ENCODE data around the gene JAZF1. TPM values are rescaled to one million over a fixed set of nuclear protein-coding genes. Genes with fewer than 3 reads are reported as not detected.

Gene JAZF1
- total and polyA plus RNA-seq, 12 donors: 6.9 to 42.3 (median 30.0) TPM

DNA sequence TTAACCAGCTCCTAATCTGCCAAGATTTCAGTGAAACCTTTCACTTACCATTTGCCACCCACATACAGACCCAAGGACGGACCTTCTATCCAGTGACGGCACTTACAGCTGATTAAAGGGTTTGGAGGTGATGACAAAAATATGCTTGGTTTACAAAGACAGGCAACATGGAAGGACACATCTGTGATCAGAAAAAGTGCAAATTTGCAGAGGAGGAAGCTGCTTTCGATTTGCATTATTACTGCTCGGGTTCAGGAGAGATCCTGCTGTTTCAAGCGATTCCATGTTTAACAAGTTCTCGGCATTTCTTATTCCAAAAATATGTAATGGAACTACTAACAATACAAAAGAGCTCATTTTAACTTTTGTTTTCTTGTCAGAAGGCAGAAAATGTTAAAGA is 109.0 kb downstream of the JAZF1 start:
- Histone ChIP-seq H3K4me1 (peaks cover 0 to 46% (median 14%) of the 10 kb centered on the region in 9 donors), H3K36me3 (no peaks in the 10 kb centered on the region), H3K9me3 (no peaks in the 10 kb centered on the region), H3K4me3 (no peak overlapping the region), H3K27ac (no peak overlapping the region), H3K27me3 (no peaks in the 10 kb centered on the region)
- whole genome bisulfite sequencing, 2 donors: 94 to 95% methylated on average over 6 of the region's 6 CpGs
- TF ChIP-seq, protein P1, sequence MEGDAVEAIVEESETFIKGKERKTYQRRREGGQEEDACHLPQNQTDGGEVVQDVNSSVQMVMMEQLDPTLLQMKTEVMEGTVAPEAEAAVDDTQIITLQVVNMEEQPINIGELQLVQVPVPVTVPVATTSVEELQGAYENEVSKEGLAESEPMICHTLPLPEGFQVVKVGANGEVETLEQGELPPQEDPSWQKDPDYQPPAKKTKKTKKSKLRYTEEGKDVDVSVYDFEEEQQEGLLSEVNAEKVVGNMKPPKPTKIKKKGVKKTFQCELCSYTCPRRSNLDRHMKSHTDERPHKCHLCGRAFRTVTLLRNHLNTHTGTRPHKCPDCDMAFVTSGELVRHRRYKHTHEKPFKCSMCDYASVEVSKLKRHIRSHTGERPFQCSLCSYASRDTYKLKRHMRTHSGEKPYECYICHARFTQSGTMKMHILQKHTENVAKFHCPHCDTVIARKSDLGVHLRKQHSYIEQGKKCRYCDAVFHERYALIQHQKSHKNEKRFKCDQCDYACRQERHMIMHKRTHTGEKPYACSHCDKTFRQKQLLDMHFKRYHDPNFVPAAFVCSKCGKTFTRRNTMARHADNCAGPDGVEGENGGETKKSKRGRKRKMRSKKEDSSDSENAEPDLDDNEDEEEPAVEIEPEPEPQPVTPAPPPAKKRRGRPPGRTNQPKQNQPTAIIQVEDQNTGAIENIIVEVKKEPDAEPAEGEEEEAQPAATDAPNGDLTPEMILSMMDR (IDR thresholded peaks at IDR 0.05): no peak
- ATAC-seq (no peak), DNase-seq (no peak)
- intact Hi-C loops (cut with DNase I): loop anchor here in 1 of 10 donors (5.0 kb wide), 1 partner anchor 874 kb away; no protein-coding TSS in a partner anchor

DNA sequence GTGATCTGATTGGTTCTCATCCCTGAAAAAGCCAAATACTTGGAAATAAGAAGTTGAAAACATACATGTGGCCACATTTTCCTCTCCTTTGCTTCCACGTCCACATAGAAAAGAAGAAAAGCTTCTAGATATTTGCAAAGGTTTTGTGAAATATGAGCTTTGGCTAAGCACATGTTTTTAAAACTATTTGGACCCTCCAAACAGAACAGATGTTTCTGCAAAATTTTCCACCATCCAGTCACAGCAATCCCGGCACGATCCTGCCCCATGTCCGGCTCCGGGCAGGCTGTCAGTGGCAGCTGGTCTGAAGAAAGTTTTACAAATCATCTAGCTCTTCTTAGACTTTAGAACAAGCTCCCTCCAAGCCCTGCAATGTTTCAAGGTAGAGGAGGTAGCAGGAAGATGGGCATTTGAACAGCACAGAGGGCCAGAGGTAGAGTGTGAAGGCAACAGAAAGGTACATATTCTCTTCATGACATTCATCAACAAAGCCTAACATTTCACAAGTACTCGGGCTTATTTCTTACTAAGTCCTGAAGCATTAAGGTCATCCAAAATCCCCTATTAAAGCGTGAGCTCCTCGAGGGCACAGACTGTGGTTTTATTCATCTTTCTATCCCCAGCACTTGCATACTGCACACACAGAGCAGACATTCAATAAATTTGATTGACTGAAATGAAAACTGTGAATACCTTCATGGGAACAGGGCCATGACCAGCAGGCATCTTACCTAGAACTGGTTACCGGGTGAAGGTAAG is 110.1 kb downstream of the JAZF1 start:
- peak overlapping the region in 4 of 10 donors; percentile 18 to 43 (median 26) for H3K27ac ChIP-seq
- peak in 4 of 8 donors; percentile 16 to 59 (median 29) for ATAC-seq

DNA sequence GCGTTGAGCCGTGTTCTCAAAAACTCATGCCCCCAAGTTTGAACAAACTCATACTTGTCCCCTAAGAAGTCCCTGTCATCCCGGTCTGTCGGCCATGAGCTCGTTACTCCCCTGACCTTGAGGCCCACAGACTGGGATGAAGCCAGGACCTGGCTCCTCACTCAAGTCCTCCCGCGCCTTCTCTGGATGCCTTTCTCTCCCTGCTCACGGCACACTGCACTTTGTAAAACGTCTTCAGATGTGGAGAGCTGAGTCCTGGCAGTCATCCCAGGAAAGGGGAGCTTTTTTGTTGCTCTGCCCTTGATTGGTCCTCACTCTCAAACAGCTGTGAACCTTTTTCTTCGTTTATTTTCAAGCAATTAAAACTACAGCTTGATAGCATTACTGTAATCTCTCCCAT is 110.8 kb downstream of the JAZF1 start:
- intact Hi-C loops (cut with DNase I): loop anchor here in 1 of 10 donors (5.0 kb wide), 1 partner anchor 873 kb away; no protein-coding TSS in a partner anchor
- Histone ChIP-seq H3K27ac (peak overlapping the region in 5 of 10 donors; percentile 18 to 43 (median 30)), H3K9me3 (no peaks in the 10 kb centered on the region), H3K27me3 (no peaks in the 10 kb centered on the region), H3K4me3 (no peak overlapping the region), H3K4me1 (peaks cover 0 to 39% (median 16%) of the 10 kb centered on the region in 9 donors), H3K36me3 (no peaks in the 10 kb centered on the region)
- ATAC-seq: peak; percentile 42 to 78 (median 72)
- 28 to 42% methylated on average over 10 of the region's 10 CpGs for WGBS, 2 donors
- DNase-seq: peak; percentile 31 to 50
- TF ChIP-seq, protein P1 (IDR thresholded peaks at IDR 0.05): no peak

More for the DNA sequence above, 110.1 kb downstream of the JAZF1 start:
- Histone ChIP-seq H3K4me1 (peaks cover 0 to 36% (median 14%) of the 10 kb centered on the region in 9 donors), H3K4me3 (no peak overlapping the region), H3K27me3 (no peaks in the 10 kb centered on the region), H3K9me3 (no peaks in the 10 kb centered on the region), H3K36me3 (no peaks in the 10 kb centered on the region)
- 78 to 79% methylated on average over 9 of the region's 9 CpGs for WGBS, 2 donors
- no peak for DNase-seq
- TF ChIP-seq, protein P1 (IDR thresholded peaks at IDR 0.05): no peak
- intact Hi-C loops (cut with DNase I): loop anchor here in 1 of 10 donors (5.0 kb wide), 1 partner anchor 873 kb away; no protein-coding TSS in a partner anchor

DNA sequence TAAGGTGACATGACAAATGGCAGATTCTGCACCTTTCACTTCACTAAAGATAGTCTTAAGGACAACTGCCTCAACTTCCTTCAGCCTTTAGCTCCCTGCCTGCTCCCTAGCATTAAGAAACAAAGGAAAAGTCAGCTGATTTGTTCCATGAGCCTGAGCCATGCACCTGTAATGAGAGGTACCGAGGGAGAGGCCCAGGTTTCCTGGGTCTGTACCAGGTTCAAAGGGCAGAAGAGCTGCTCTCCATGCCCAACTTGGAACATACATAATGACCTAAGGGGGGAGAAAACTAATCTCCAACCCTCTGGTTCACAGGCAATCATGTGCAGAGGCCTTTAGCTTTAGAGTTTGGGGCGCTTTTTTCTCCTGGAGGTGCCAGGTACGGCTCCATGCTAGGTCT is 111.2 kb downstream of the JAZF1 start:
- no peaks in the 10 kb centered on the region for H3K9me3 ChIP-seq
- WGBS, 2 donors: 94% methylated on average over 3 of the region's 3 CpGs
- H3K27ac ChIP-seq: peak overlapping the region in 5 of 10 donors; percentile 18 to 43 (median 30)
- H3K4me1 ChIP-seq: peaks cover 0 to 43% (median 21%) of the 10 kb centered on the region in 9 donors
- H3K36me3 ChIP-seq: no peaks in the 10 kb centered on the region
- intact Hi-C loops (cut with DNase I): no loop called here
- ATAC-seq (peak in 3 of 8 donors; percentile 11 to 17 (median 12)), DNase-seq (no peak)
- no peaks in the 10 kb centered on the region for H3K27me3 ChIP-seq
- H3K4me3 ChIP-seq: no peak overlapping the region
- TF ChIP-seq, protein P1 (IDR thresholded peaks at IDR 0.05): no peak
